B cell (primary cell): ENCODE results near the gene PXK. TPM values are rescaled to one million over a fixed set of nuclear protein-coding genes. Genes with fewer than 3 reads are reported as not detected.
"Not testable (repeated sequence)": the region's sequence is repeated elsewhere in the genome, so short reads cannot be mapped to it uniquely, and the experiment has no call there.

Experiments used
- ATAC-seq: fragments of 200-7000 bp; cut with Tn5 transposase; one replicate; pipeline ENCODE4 v1.10.0; 2021; ENCODE audit warnings: low read depth, mild to moderate bottlenecking, moderate number of reproducible peaks, moderate library complexity
- CTCF ChIA-PET: fragments of 350-600 bp; sonication (Branson Sonifier 250); formaldehyde crosslinking; loops from one replicate; lab custom pipeline; 2021; ENCODE audit warnings: antibody characterized with exemption, inconsistent platforms; lab: Charles Lee
- POLR2A ChIA-PET: fragments of 350-600 bp; sonication (Branson Sonifier 250); formaldehyde crosslinking; loops from one replicate; lab custom pipeline; 2021; ENCODE audit warnings: antibody characterized with exemption; lab: Charles Lee
- DNase-seq: peaks from one replicate; pipeline ENCODE4 v3.0.0; 2013
- H2AFZ ChIP-seq: 2 replicates; pipeline ENCODE4 v1.6.1; 2012; ENCODE audit warnings: mild to moderate bottlenecking, low read depth, low read length; ENCODE audit not compliant: insufficient read depth, poor library complexity, severe bottlenecking
- H3K27ac ChIP-seq, 2 donors: 1 replicate in 1 of 2; 2 replicates in 1 of 2; pipeline ENCODE4 v1.5.1; 2012 to 2013; ENCODE audit warnings: low read length in 2 of 2, mild to moderate bottlenecking in 2 of 2, moderate library complexity in 1 of 2
- H3K27me3 ChIP-seq, 4 experiments: fragments of 200-600 bp in 1 of 4; sonication (generic) in 1 of 4; replicated peaks in 1 of 4; 1 replicate in 2 of 4; 2 replicates in 2 of 4; pipeline versions ENCODE4 v1.6.1 to v1.7.0; 2013 to 2016; ENCODE audit warnings: low read length in 3 of 4, mild to moderate bottlenecking in 2 of 4, mixed read lengths in 1 of 4, moderate library complexity in 1 of 4; ENCODE audit not compliant: insufficient read depth in 4 of 4, control insufficient read depth in 3 of 4; ENCODE audit errors: control extremely low read depth in 1 of 4
- H3K36me3 ChIP-seq, 2 experiments: replicated peaks in 1 of 2; 1 replicate in 1 of 2; 2 replicates in 1 of 2; pipeline versions ENCODE4 v1.6.1 to v1.7.1; 2013; ENCODE audit warnings: low read length in 1 of 2; ENCODE audit not compliant: insufficient read depth in 2 of 2, control insufficient read depth in 1 of 2; ENCODE audit errors: control extremely low read depth in 1 of 2, extremely low read depth in 1 of 2
- H3K4me1 ChIP-seq, 2 donors: fragments of 200-600 bp in 1 of 2; sonication (generic) in 1 of 2; 1 replicate in 1 of 2; 2 replicates in 1 of 2; pipeline versions ENCODE4 v1.5.1 to v1.6.1; 2013 to 2017; ENCODE audit warnings: low read length in 2 of 2; ENCODE audit not compliant: control insufficient read depth in 2 of 2, insufficient read depth in 2 of 2
- H3K4me2 ChIP-seq: replicated peaks from 2 replicates; pipeline ENCODE3; 2012; ENCODE audit warnings: mild to moderate bottlenecking, low read depth, low read length; ENCODE audit not compliant: poor library complexity, severe bottlenecking
- H3K4me3 ChIP-seq, 5 experiments: fragments of 200-600 bp in 1 of 5; sonication (generic) in 1 of 5; 1 replicate in 3 of 5; 2 replicates in 2 of 5; pipeline versions ENCODE4 v1.5.1 to v1.7.0; 2011 to 2016; ENCODE audit warnings: low read length in 4 of 5, mild to moderate bottlenecking in 4 of 5, low read depth in 2 of 5, control low read depth in 1 of 5, moderate library complexity in 1 of 5; ENCODE audit not compliant: insufficient read depth in 1 of 5; ENCODE audit errors: control extremely low read depth in 1 of 5, extremely low read depth in 1 of 5
- H3K79me2 ChIP-seq: fragments of 200-600 bp; sonication (generic); one replicate; pipeline ENCODE4 v1.6.0; 2016; ENCODE audit warnings: low read length; ENCODE audit not compliant: control insufficient read depth, insufficient read depth
- H3K9ac ChIP-seq: fragments of 200-600 bp; sonication (generic); 2 replicates; pipeline ENCODE4 v1.6.1; 2017; ENCODE audit warnings: mild to moderate bottlenecking, low read length, moderate library complexity
- H3K9me3 ChIP-seq, 3 donors: one replicate each; pipeline versions ENCODE4 v1.6.1 to v1.7.1; 2013; ENCODE audit warnings: low read length in 2 of 3; ENCODE audit not compliant: control insufficient read depth in 2 of 3, insufficient read depth in 1 of 3; ENCODE audit errors: control extremely low read depth in 1 of 3
- H4K20me1 ChIP-seq: 2 replicates; pipeline ENCODE4 v1.6.0; 2012; ENCODE audit warnings: mild to moderate bottlenecking, low read length; ENCODE audit not compliant: insufficient read depth, control insufficient read depth, poor library complexity, severe bottlenecking
- H3K27ac Mint-ChIP-seq: one replicate; pipeline ENCODE4 v1.8.0; 2021; ENCODE audit warnings: mixed read lengths
- H3K27me3 Mint-ChIP-seq: one replicate; pipeline ENCODE4 v1.8.0; 2021; ENCODE audit warnings: mixed read lengths
- H3K4me1 Mint-ChIP-seq: one replicate; pipeline ENCODE4 v1.8.0; 2021; ENCODE audit warnings: mixed read lengths
- H3K4me3 Mint-ChIP-seq: one replicate; pipeline ENCODE4 v1.8.0; 2021; ENCODE audit warnings: mixed read lengths
- H3K9me3 Mint-ChIP-seq: one replicate; pipeline ENCODE4 v1.8.0; 2022; ENCODE audit warnings: mixed read lengths; ENCODE audit not compliant: insufficient read depth
- EZH2 ChIP-seq: IDR thresholded peaks from 2 replicates; pipeline ENCODE4 v1.6.1; 2012; ENCODE audit warnings: borderline replicate concordance, low read depth, mild to moderate bottlenecking, moderate library complexity, low read length; ENCODE audit not compliant: insufficient read depth, poor library complexity, severe bottlenecking
- WGBS: methylation state at CpG from one replicate; pipeline ENCODE4 v1.1.5; 2013; ENCODE audit warnings: missing lambda C conversion rate; ENCODE audit not compliant: insufficient coverage; 5-methylcytosine and 5-hydroxymethylcytosine counted together
- intact Hi-C: fragments of 100-400 bp; cut with micrococcal nuclease; formaldehyde crosslinking; loops from one replicate; pipeline ENCODE4 v1.10.0; 2022
- polyA plus RNA-seq: library from polyadenylated mRNA; depleted of rRNA; stranded (reverse); fragments of >200 nt; gene quantifications from 2 replicates; pipeline ENCODE4 v1.2.3, GENCODE V29; 2012
- total RNA-seq, 2 donors: library from RNA; stranded (reverse); fragments of 120-200 nt in 1 of 2; gene quantifications; 1 replicate in 1 of 2; 2 replicates in 1 of 2; pipeline versions ENCODE4 v1.2.3 to v1.2.4, GENCODE V29; 2013 to 2022
- TF ChIP-seq, protein P1 (sequence below): fragments of 200-600 bp; IDR thresholded peaks from one replicate; pipeline ENCODE4 v1.8.0; 2022; ENCODE audit warnings: antibody characterized with exemption, mild to moderate bottlenecking

The PXK gene
- total and polyA plus RNA-seq, 2 donors (not counting 1 experiment from before 2014, with no cell fraction given) = 46.8 to 104 TPM

DNA sequence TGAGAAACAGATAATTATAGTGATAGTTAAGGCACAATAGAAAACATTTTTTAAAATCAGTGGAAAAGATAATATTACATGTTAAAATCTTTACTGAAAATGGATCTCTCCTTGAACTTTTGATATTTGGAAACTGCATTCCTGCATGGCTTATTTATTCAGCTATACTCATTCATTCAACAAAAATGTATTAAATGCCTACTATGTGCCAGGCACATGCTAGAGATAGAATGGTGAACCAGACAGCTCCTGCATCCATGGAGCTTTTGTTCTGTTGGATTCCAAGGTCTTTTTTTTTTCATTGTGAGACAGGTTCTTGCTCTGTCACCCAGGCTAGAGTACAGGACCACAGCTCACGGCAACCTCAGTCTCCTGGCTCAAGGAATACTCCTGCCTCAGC lies 4.5 kb downstream of the PXK start:
- H3K27me3 Mint-ChIP-seq = no peaks in the 10 kb centered on the region
- H3K4me3 Mint-ChIP-seq = no peak overlapping the region
- peak overlapping the region; percentile 18 for H3K9ac ChIP-seq
- H3K4me3 ChIP-seq = no peak overlapping the region
- ATAC-seq (no peak), DNase-seq (no peak)
- H3K27me3 ChIP-seq = no peaks in the 10 kb centered on the region
- TF ChIP-seq, protein P1, sequence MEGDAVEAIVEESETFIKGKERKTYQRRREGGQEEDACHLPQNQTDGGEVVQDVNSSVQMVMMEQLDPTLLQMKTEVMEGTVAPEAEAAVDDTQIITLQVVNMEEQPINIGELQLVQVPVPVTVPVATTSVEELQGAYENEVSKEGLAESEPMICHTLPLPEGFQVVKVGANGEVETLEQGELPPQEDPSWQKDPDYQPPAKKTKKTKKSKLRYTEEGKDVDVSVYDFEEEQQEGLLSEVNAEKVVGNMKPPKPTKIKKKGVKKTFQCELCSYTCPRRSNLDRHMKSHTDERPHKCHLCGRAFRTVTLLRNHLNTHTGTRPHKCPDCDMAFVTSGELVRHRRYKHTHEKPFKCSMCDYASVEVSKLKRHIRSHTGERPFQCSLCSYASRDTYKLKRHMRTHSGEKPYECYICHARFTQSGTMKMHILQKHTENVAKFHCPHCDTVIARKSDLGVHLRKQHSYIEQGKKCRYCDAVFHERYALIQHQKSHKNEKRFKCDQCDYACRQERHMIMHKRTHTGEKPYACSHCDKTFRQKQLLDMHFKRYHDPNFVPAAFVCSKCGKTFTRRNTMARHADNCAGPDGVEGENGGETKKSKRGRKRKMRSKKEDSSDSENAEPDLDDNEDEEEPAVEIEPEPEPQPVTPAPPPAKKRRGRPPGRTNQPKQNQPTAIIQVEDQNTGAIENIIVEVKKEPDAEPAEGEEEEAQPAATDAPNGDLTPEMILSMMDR = no peak
- no peak for TF ChIP-seq EZH2
- peak overlapping the region; percentile 20 to 67 for H3K27ac ChIP-seq
- peaks cover 0 to 11% (median 0%) of the 10 kb centered on the region in 3 donors for H3K9me3 ChIP-seq
- H3K79me2 ChIP-seq = peaks cover 99% of the 10 kb centered on the region
- peaks cover 2% of the 10 kb centered on the region in 2 experiments for H3K36me3 ChIP-seq
- peak overlapping the region; percentile 76 for H3K27ac Mint-ChIP-seq
- ChIA-PET POLR2A (interaction anchor here (0.6 to 11.4 kb wide), 3 partner anchors 11 to 97 kb away, joined by 4 to 182 read pairs (median 5); no protein-coding TSS in a partner anchor), CTCF (interaction anchor here (0.7 to 10.2 kb wide), 10 partner anchors 13 to 155 kb away, joined by 3 to 349 read pairs (median 5); partner anchors contain the start of gene KCTD6)
- peak overlapping the region; percentile 41 for H3K4me2 ChIP-seq
- no CpG with 5 or more reads among the region's 1 CpG for WGBS
- no peak overlapping the region for H2AFZ ChIP-seq
- peaks cover 3% of the 10 kb centered on the region for H4K20me1 ChIP-seq
- no peaks in the 10 kb centered on the region for H3K9me3 Mint-ChIP-seq
- intact Hi-C loops = no loop called here
- H3K4me1 Mint-ChIP-seq = peaks cover 67% of the 10 kb centered on the region
- H3K4me1 ChIP-seq = peaks cover 69 to 80% of the 10 kb centered on the region in 2 donors

DNA sequence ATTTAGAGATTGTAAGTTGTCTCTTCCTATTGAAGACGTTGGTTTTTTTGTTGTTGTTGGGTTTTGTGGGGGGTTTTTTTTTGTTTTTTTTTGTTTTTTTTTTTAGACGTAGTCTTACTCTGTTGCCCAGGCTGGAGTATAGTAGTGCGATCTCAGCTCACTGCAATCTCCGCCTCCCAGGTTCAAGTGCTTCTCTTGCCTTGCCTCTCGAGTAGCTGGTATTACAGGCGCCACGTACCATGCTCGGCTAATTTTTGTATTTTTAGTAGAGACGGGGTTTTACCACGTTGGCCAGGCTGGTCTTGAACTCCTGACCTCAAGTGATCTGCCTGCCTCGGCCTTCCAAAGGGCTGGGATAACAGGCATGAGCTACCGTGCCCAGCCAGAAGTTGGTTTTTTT lies 6.5 kb downstream of the PXK start:
- H3K27me3 ChIP-seq, DNase-seq, ATAC-seq, H4K20me1 ChIP-seq, H3K9me3 Mint-ChIP-seq, H3K9ac ChIP-seq, H3K27me3 Mint-ChIP-seq: not testable (repeated sequence)
- peak overlapping the region; percentile 30 for H2AFZ ChIP-seq
- peaks cover 81 to 92% of the 10 kb centered on the region in 2 donors for H3K4me1 ChIP-seq
- CTCF ChIA-PET = interaction anchor here (0.6 to 10.2 kb wide), 7 partner anchors 11 to 165 kb away, joined by 3 to 349 read pairs (median 7); partner anchors contain the start of gene KCTD6
- H3K4me3 Mint-ChIP-seq = peak overlapping the region; percentile 75
- 2% methylated on average over 9 of the region's 12 CpGs for WGBS
- peaks cover 0 to 11% (median 0%) of the 10 kb centered on the region in 3 donors for H3K9me3 ChIP-seq
- peaks cover 78% of the 10 kb centered on the region for H3K4me1 Mint-ChIP-seq
- H3K4me3 ChIP-seq = peak overlapping the region in 1 of 5 experiments; percentile 11
- peaks cover 100% of the 10 kb centered on the region for H3K79me2 ChIP-seq
- peaks cover 2 to 11% of the 10 kb centered on the region in 2 experiments for H3K36me3 ChIP-seq
- intact Hi-C loops = loop anchor here (1.0 kb wide), 1 partner anchor 10 kb away; no protein-coding TSS in a partner anchor
- peak overlapping the region; percentile 91 for H3K27ac Mint-ChIP-seq
- H3K27ac ChIP-seq = peak overlapping the region; percentile 65 to 85
- peak overlapping the region; percentile 55 for H3K4me2 ChIP-seq
- POLR2A ChIA-PET = interaction anchor here (0.5 to 11.4 kb wide), 4 partner anchors 12 to 161 kb away, joined by 3 to 182 read pairs (median 4); no protein-coding TSS in a partner anchor
